Measurements from ENCODE around the gene CCDC14.
"Not testable (repeated sequence)": the region's sequence is repeated elsewhere in the genome, so short reads cannot be mapped to it uniquely, and the experiment has no call there.

The CCDC14 gene

DNA sequence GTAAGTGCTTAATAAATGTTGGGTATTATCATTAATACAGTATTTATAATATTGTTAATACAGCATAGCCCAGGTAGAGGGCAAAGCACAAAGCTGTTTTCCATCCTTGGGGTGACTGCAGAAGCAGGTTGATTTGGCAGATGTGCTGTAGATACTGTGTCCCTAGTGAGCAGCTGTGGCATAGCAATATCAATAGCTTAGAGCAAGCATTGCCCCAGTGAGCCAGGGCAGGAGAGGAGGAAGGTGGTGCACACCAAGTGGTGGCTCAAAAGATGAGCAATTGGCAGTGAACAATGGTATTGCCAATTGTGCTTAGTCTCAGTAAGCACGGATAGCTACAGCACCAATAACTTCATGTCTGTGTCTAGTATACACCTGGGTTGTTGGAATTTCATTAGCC, 5.8 kb upstream of the CCDC14 start:
- WGBS (ENCODE audit: insufficient coverage, insufficient read length): no CpG with 5 or more reads among the region's 1 CpG
- not testable (repeated sequence) for H3K4me1 ChIP-seq (ENCODE audit: control insufficient read depth, insufficient read depth, low read length); H3K36me3 ChIP-seq (ENCODE audit: control insufficient read depth, insufficient read depth, low read length); H3K4me3 ChIP-seq (ENCODE audit: low read length); H3K9me3 ChIP-seq (ENCODE audit: control insufficient read depth, insufficient read depth, low read length); H3K27ac ChIP-seq (ENCODE audit: low read length); DNase-seq (ENCODE audit: low read depth, low spot score); H3K27me3 ChIP-seq (ENCODE audit: control insufficient read depth, insufficient read depth, low read length)

DNA sequence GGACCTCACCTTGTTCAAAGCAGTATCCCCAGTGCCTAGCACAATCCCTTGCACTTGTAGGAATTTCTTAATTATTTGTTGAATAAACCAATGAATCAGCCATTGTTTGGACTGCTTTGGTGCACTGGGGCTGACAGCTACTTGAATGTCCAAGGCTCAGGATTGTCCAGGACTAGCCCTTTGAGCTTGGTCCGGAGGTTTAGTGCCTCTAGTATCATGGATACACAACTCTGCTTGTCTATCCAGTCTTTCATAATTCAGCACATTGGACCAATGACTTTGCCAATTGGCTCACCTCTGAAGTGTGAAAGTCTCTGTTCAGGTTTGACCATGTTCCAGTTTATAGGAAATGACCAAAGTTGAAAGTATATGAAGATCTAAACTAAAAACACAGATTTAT, 3.8 kb upstream of the CCDC14 start:
- not testable (repeated sequence) for DNase-seq (ENCODE audit: low read depth, low spot score); H3K4me1 ChIP-seq (ENCODE audit: control insufficient read depth, insufficient read depth, low read length); H3K36me3 ChIP-seq (ENCODE audit: control insufficient read depth, insufficient read depth, low read length); H3K27me3 ChIP-seq (ENCODE audit: control insufficient read depth, insufficient read depth, low read length); H3K4me3 ChIP-seq (ENCODE audit: low read length); H3K27ac ChIP-seq (ENCODE audit: low read length); H3K9me3 ChIP-seq (ENCODE audit: control insufficient read depth, insufficient read depth, low read length)
- WGBS (ENCODE audit: insufficient coverage, insufficient read length): no CpG with 5 or more reads among the region's 1 CpG

DNA sequence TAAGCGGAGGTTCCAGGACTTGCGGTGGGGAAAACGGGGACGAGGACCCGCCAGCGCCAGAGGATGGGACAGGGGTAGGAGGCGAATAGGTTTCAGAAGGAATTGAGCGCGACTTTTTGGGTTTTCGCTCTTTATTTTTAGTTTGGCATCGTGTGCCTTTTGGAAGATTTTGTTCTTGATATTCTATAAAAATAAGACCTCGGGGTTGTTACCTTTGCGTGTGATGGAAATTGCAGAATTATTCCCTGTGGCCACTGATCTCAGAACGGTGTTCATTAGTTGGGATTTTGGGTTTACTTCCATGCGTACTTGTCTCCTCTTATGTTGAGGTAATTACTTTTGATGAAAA, 453 bp upstream of the CCDC14 start:
- WGBS (ENCODE audit: insufficient coverage, insufficient read length): no CpG with 5 or more reads among the region's 15 CpGs
- no peak overlapping the region for H3K27ac ChIP-seq (ENCODE audit: low read length)
- H3K27me3 ChIP-seq (ENCODE audit: control insufficient read depth, insufficient read depth, low read length): no peaks in the 10 kb centered on the region
- H3K9me3 ChIP-seq (ENCODE audit: control insufficient read depth, insufficient read depth, low read length): no peaks in the 10 kb centered on the region
- H3K36me3 ChIP-seq (ENCODE audit: control insufficient read depth, insufficient read depth, low read length): no peaks in the 10 kb centered on the region
- DNase-seq (ENCODE audit: low read depth, low spot score): no peak
- no peaks in the 10 kb centered on the region for H3K4me1 ChIP-seq (ENCODE audit: control insufficient read depth, insufficient read depth, low read length)
- H3K4me3 ChIP-seq (ENCODE audit: low read length): no peak overlapping the region; the same call in 1 of the 2 replicates

DNA sequence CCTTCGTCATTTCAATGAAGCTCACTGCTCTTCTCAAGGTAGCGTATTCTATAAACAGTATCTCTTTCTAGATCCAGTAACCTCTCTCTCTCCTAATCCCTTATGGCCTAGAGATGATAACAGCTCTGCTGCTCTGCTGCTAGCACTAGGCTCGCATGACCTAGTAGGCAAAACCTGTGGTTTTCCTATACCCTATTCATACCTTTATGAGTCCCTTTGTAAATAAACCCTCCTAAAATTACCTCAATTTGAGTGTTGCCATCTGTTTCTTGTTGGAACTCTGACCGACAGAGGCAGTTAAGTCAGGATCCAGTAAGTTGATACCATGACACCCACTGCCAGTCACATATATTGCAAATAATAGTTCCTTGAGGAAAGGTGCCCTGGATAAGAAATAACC, 7.3 kb downstream of the CCDC14 start:
- no CpG with 5 or more reads among the region's 4 CpGs for WGBS (ENCODE audit: insufficient coverage, insufficient read length)
- Histone ChIP-seq H3K36me3 (ENCODE audit: control insufficient read depth, insufficient read depth, low read length) (peaks cover 9% of the 10 kb centered on the region; the same call in 1 of the 2 replicates), H3K4me3 (ENCODE audit: low read length) (no peak overlapping the region), H3K27ac (ENCODE audit: low read length) (no peak overlapping the region), H3K4me1 (ENCODE audit: control insufficient read depth, insufficient read depth, low read length) (no peaks in the 10 kb centered on the region), H3K9me3 (ENCODE audit: control insufficient read depth, insufficient read depth, low read length) (no peaks in the 10 kb centered on the region), H3K27me3 (ENCODE audit: control insufficient read depth, insufficient read depth, low read length) (no peaks in the 10 kb centered on the region)
- no peak for DNase-seq (ENCODE audit: low read depth, low spot score)

DNA sequence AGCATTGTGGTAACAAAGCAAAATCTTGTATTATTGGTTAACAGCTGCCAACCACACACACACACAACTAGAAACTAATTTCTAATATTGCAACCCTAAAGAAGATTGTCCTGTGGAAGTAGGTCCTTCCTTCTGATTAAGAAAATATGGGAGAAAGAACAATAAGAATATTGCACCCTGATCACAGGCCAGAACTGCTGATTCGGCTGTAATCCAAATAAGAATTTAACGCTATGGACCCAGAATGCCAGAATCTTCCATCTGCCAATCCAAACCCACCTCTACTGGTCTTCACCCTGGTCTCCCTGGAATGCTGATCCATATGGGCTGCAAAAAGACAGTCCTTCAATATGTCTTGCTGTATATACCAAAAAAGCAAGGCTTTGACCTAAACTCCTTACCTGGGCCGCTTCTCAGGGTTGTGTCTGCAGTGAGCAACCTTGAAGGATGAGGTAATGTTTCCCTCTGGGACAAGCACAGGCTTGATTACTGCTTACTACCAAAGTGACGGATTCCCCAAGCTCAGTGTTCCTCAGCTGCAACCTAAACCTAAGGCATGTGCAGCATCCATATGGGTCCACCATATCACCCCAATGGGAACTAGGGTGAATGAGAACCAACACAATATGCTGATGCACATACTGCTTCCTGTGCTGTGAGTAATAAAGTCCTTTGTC, 8.0 kb downstream of the CCDC14 start:
- H3K4me3 ChIP-seq (ENCODE audit: low read length): no peak overlapping the region
- no CpG with 5 or more reads among the region's 4 CpGs for WGBS (ENCODE audit: insufficient coverage, insufficient read length)
- no peaks in the 10 kb centered on the region for H3K9me3 ChIP-seq (ENCODE audit: control insufficient read depth, insufficient read depth, low read length)
- no peaks in the 10 kb centered on the region for H3K4me1 ChIP-seq (ENCODE audit: control insufficient read depth, insufficient read depth, low read length)
- no peaks in the 10 kb centered on the region for H3K27me3 ChIP-seq (ENCODE audit: control insufficient read depth, insufficient read depth, low read length)
- DNase-seq (ENCODE audit: low read depth, low spot score): no peak
- H3K27ac ChIP-seq (ENCODE audit: low read length): no peak overlapping the region
- H3K36me3 ChIP-seq (ENCODE audit: control insufficient read depth, insufficient read depth, low read length): peaks cover 9% of the 10 kb centered on the region; the same call in 1 of the 2 replicates

DNA sequence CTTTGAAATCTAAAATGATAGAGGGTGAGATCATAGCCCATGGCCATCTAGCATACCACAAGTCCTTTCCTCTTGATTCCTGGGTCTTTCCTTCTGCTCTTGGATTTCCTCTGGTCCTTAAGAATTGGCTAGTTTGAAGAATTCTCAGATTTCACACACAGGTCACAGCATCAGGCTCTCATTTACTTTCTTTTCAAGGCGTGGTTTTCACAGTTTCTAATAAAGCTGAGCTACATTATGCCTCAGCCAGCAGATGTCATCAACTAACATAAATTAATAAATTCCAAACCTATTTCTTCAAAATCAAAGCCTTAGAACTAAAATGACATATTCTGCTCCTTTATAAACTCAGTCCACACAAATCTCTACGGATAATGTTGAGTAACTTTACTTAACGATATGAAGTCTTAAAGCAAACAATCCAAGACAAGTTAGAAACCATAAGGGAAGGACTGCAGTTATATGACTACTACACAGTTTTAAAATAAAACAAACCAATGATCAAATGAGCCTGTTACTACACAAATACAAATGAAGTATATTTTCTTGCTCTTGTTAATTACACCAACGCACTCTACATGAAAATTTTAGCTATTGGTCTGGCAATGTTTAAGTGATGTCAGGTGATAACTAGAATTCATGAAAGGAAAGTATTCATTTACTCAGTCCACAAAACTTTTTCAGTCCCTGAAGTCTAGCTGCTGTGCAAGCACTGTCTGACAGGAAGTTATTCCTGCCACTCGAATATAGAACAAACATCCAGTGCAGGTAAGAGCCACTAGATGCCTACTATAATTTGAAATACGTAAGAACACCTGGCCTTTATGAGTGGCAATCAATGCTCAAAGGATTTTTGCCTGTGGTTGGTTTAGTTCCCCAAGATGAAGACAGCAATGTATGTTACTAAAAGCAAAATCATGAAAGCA, 9.2 kb downstream of the CCDC14 start:
- no peak overlapping the region for H3K27ac ChIP-seq (ENCODE audit: low read length)
- DNase-seq (ENCODE audit: low read depth, low spot score): no peak
- H3K4me1 ChIP-seq (ENCODE audit: control insufficient read depth, insufficient read depth, low read length): no peaks in the 10 kb centered on the region
- peaks cover 12% of the 10 kb centered on the region; the same call in 1 of the 2 replicates for H3K36me3 ChIP-seq (ENCODE audit: control insufficient read depth, insufficient read depth, low read length)
- H3K4me3 ChIP-seq (ENCODE audit: low read length): no peak overlapping the region
- 100% methylated on average over 1 of the region's 6 CpGs for WGBS (ENCODE audit: insufficient coverage, insufficient read length)
- H3K9me3 ChIP-seq (ENCODE audit: control insufficient read depth, insufficient read depth, low read length): no peaks in the 10 kb centered on the region
- no peaks in the 10 kb centered on the region for H3K27me3 ChIP-seq (ENCODE audit: control insufficient read depth, insufficient read depth, low read length)

DNA sequence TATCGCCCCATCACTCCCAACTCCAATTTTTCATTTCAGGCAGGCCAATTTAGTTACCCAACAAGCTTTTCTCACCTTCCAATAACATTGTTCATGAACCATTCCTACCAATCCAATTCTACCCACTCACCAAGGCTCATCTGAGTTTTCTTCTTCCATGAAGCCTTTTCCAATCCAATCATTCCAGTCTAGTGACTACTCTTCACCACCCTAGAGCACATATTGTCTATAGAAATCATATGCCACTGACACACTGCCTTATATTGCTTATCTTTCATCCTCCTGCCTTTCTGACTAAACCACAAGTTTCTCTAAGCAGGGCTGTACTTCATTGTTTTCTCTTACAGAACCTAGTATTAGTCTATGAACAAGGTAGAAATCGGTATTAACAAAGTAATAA, 11.4 kb downstream of the CCDC14 start:
- no peak overlapping the region for H3K4me3 ChIP-seq (ENCODE audit: low read length)
- DNase-seq (ENCODE audit: low read depth, low spot score): no peak
- no peaks in the 10 kb centered on the region for H3K4me1 ChIP-seq (ENCODE audit: control insufficient read depth, insufficient read depth, low read length)
- no peaks in the 10 kb centered on the region for H3K27me3 ChIP-seq (ENCODE audit: control insufficient read depth, insufficient read depth, low read length)
- WGBS (ENCODE audit: insufficient coverage, insufficient read length): 100% methylated on average over 1 of the region's 2 CpGs
- H3K36me3 ChIP-seq (ENCODE audit: control insufficient read depth, insufficient read depth, low read length): peaks cover 13% of the 10 kb centered on the region; the same call in 1 of the 2 replicates
- H3K27ac ChIP-seq (ENCODE audit: low read length): no peak overlapping the region
- no peaks in the 10 kb centered on the region for H3K9me3 ChIP-seq (ENCODE audit: control insufficient read depth, insufficient read depth, low read length)

DNA sequence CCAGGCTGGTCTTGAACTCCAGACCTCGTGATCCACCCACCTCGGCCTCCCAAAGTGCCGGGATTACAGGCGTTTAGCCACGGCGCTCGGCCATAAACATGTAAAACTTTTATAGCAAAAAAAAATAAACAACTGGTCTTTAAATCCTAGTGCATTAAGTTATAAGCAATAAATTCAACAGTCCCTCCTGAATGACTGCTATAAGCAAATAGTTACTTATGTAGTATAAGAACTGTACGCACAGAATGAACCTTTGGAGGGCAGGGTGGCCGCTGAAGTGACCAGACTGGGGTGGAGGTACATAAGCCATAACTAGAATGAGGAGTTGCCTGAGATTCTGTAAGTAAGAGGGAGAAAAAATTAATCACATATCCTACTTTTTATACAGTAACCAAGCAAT, 12.6 kb downstream of the CCDC14 start:
- no peaks in the 10 kb centered on the region for H3K27me3 ChIP-seq (ENCODE audit: control insufficient read depth, insufficient read depth, low read length)
- peaks cover 18% of the 10 kb centered on the region; the same call in 1 of the 2 replicates for H3K36me3 ChIP-seq (ENCODE audit: control insufficient read depth, insufficient read depth, low read length)
- no peak for DNase-seq (ENCODE audit: low read depth, low spot score)
- no peak overlapping the region for H3K4me3 ChIP-seq (ENCODE audit: low read length)
- no CpG with 5 or more reads among the region's 9 CpGs for WGBS (ENCODE audit: insufficient coverage, insufficient read length)
- no peaks in the 10 kb centered on the region for H3K4me1 ChIP-seq (ENCODE audit: control insufficient read depth, insufficient read depth, low read length)
- H3K9me3 ChIP-seq (ENCODE audit: control insufficient read depth, insufficient read depth, low read length): no peaks in the 10 kb centered on the region
- H3K27ac ChIP-seq (ENCODE audit: low read length): no peak overlapping the region

DNA sequence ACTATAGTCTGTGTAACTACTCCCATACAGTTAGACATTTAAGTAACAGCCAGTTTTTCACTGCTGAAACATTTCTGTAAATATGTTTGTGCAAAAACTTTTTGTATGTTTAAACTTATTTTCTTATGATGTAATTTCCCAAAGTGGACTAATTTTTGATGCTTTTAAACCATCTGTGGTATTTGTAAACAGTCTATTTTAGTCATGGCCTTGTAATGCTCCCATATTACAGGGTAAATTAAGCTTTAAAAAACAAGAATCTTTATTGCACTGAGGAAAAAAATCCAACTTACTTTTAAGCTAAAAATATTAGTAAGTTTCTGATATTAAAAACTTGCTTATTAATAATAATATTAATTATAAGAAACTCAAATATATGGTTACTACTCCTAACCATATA, 13.5 kb downstream of the CCDC14 start:
- peaks cover 12% of the 10 kb centered on the region; the same call in 1 of the 2 replicates for H3K36me3 ChIP-seq (ENCODE audit: control insufficient read depth, insufficient read depth, low read length)

DNA sequence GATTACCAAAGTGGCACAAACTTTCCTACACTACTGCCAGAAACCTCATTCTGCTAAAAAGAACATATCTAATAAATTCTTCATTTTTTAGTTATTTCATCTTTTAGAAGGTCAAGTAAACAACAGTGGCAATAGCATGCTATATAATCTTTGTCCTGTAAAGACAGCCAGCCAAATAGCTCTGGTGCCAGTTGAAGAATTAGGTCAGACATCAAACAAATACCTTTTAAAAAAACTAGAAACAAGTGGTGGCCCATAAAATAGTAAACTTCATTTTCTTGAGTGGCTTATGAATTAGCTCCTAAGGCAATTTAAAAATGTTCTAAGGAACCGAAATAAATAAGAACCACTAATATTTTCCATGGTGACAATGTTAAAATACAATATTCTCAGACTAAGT, 19.5 kb downstream of the CCDC14 start:
- Histone ChIP-seq H3K27ac (ENCODE audit: low read length) (no peak overlapping the region), H3K36me3 (ENCODE audit: control insufficient read depth, insufficient read depth, low read length) (peaks cover 12% of the 10 kb centered on the region; the same call in 1 of the 2 replicates), H3K27me3 (ENCODE audit: control insufficient read depth, insufficient read depth, low read length) (no peaks in the 10 kb centered on the region), H3K4me3 (ENCODE audit: low read length) (no peak overlapping the region), H3K9me3 (ENCODE audit: control insufficient read depth, insufficient read depth, low read length) (no peaks in the 10 kb centered on the region), H3K4me1 (ENCODE audit: control insufficient read depth, insufficient read depth, low read length) (no peaks in the 10 kb centered on the region)
- DNase-seq (ENCODE audit: low read depth, low spot score): no peak
- WGBS (ENCODE audit: insufficient coverage, insufficient read length): no CpG with 5 or more reads among the region's 1 CpG

More for the DNA sequence above, 13.5 kb downstream of the CCDC14 start:
- Histone ChIP-seq H3K4me3 (ENCODE audit: low read length) (no peak overlapping the region), H3K4me1 (ENCODE audit: control insufficient read depth, insufficient read depth, low read length) (no peaks in the 10 kb centered on the region), H3K9me3 (ENCODE audit: control insufficient read depth, insufficient read depth, low read length) (no peaks in the 10 kb centered on the region), H3K27me3 (ENCODE audit: control insufficient read depth, insufficient read depth, low read length) (no peaks in the 10 kb centered on the region), H3K27ac (ENCODE audit: low read length) (no peak overlapping the region)
- DNase-seq (ENCODE audit: low read depth, low spot score): no peak
